Measurements from ENCODE around the gene SPINT2.

- TF ChIP-seq CTCF (IDR thresholded peaks at IDR 0.05) (no peak), POLR2A (IDR thresholded peaks at IDR 0.05) (no peak)
These were observed 45.9 kb downstream of the SPINT2 start for GRCh38 chr19:38310279-38310670.
